ENCODE results near the gene NMRAL1.
A peak's percentile ranks its signal among the peaks of the same experiment; 100 is the strongest.

The NMRAL1 gene

DNA sequence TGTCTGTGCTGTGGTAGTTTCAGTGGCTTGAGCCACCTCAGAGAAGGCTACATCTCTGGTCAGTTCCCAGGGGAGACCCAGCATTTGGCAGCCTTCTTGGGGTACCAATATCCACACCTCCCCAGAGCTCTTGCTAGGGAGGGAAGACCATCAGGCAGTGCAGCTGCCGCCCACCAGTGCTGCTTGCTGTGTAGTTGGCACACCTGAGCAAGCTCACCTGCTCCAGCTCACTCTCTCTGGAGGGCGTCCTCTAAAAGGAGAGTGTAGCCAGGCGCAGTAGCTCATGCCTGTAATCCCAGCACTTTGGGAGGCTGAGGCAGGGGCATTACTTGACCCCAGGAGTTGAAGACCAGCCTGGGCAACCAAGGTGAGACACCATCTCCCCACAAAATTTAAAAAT, 34.4 kb upstream of the NMRAL1 start:
- H3K36me3 ChIP-seq, result peaks cover 71% of the 10 kb centered on the region
- no peaks in the 10 kb centered on the region for H3K27me3 ChIP-seq
- no peaks in the 10 kb centered on the region for H3K9me3 ChIP-seq
- no peak overlapping the region for H3K27ac ChIP-seq
- TF ChIP-seq, protein P1, sequence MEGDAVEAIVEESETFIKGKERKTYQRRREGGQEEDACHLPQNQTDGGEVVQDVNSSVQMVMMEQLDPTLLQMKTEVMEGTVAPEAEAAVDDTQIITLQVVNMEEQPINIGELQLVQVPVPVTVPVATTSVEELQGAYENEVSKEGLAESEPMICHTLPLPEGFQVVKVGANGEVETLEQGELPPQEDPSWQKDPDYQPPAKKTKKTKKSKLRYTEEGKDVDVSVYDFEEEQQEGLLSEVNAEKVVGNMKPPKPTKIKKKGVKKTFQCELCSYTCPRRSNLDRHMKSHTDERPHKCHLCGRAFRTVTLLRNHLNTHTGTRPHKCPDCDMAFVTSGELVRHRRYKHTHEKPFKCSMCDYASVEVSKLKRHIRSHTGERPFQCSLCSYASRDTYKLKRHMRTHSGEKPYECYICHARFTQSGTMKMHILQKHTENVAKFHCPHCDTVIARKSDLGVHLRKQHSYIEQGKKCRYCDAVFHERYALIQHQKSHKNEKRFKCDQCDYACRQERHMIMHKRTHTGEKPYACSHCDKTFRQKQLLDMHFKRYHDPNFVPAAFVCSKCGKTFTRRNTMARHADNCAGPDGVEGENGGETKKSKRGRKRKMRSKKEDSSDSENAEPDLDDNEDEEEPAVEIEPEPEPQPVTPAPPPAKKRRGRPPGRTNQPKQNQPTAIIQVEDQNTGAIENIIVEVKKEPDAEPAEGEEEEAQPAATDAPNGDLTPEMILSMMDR (IDR thresholded peaks at IDR 0.05), result no peak
- H3K4me1 ChIP-seq (ENCODE audit: control insufficient read depth in 1 of 2, insufficient read depth in 1 of 2, low read depth in 1 of 2, low read length in 1 of 2), result peaks cover 37 to 39% of the 10 kb centered on the region in 2 experiments
- no peak overlapping the region for H3K4me3 ChIP-seq (ENCODE audit: low read depth in 1 of 2, low read length in 1 of 2)

DNA sequence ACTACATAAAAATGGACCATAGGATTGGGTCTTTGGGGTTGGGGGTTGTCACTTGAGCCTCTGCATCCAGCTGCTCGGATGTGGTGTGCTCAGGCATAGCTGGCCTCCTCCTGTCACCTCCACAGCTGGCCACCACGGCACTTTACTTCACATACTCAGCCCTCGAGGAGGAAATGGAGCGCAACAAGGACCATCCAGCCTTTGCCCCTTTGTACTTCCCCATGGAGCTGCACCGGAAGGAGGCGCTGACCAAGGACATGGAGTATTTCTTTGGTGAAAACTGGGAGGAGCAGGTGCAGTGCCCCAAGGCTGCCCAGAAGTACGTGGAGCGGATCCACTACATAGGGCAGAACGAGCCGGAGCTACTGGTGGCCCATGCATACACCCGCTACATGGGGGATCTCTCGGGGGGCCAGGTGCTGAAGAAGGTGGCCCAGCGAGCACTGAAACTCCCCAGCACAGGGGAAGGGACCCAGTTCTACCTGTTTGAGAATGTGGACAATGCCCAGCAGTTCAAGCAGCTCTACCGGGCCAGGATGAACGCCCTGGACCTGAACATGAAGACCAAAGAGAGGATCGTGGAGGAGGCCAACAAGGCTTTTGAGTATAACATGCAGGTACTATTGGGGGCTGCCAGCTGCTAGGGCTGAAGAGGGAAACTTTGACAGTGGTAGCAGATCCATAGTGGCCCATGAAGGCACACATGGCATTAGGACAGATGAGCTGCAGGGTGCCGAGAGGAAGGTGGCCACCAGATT, 33.3 kb upstream of the NMRAL1 start:
- H3K36me3 ChIP-seq, result peaks cover 61% of the 10 kb centered on the region
- H3K4me1 ChIP-seq (ENCODE audit: control insufficient read depth in 1 of 2, insufficient read depth in 1 of 2, low read depth in 1 of 2, low read length in 1 of 2), result peaks cover 40 to 48% of the 10 kb centered on the region in 2 experiments

DNA sequence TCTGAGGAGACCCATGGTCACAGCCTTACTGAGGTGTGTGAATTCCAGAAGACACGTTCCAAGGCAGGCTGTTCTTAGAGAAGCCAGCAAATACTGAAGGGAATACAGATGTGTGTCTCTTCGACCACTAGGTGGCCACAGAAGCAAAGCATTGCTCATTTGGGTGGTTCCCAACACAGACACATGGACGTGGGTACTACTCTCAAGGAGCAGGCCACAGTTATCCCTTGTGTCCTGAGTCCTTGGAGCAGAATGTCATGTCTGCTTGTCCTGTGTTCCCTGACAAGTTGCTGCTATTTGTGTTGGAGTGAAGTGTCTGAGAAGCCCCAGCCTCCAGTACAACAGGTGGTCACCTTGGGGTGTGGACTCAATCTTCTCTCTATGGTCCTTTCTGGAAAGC, 32.0 kb upstream of the NMRAL1 start:
- no peaks in the 10 kb centered on the region for H3K27me3 ChIP-seq
- no peaks in the 10 kb centered on the region for H3K9me3 ChIP-seq
- peaks cover 39 to 47% of the 10 kb centered on the region in 2 experiments for H3K4me1 ChIP-seq (ENCODE audit: control insufficient read depth in 1 of 2, insufficient read depth in 1 of 2, low read depth in 1 of 2, low read length in 1 of 2)
- peak overlapping the region; percentile 21 to 54 for H3K4me3 ChIP-seq (ENCODE audit: low read depth in 1 of 2, low read length in 1 of 2)
- peak overlapping the region; percentile 98 for H3K27ac ChIP-seq
- H3K36me3 ChIP-seq, result peaks cover 47% of the 10 kb centered on the region
- TF ChIP-seq, protein P1 (IDR thresholded peaks at IDR 0.05), result peak; percentile 86

More for the DNA sequence above, 33.3 kb upstream of the NMRAL1 start:
- TF ChIP-seq, protein P1 (IDR thresholded peaks at IDR 0.05), result no peak
- no peak overlapping the region for H3K4me3 ChIP-seq (ENCODE audit: low read depth in 1 of 2, low read length in 1 of 2)
- no peaks in the 10 kb centered on the region for H3K27me3 ChIP-seq
- H3K9me3 ChIP-seq, result no peaks in the 10 kb centered on the region
- H3K27ac ChIP-seq, result no peak overlapping the region

DNA sequence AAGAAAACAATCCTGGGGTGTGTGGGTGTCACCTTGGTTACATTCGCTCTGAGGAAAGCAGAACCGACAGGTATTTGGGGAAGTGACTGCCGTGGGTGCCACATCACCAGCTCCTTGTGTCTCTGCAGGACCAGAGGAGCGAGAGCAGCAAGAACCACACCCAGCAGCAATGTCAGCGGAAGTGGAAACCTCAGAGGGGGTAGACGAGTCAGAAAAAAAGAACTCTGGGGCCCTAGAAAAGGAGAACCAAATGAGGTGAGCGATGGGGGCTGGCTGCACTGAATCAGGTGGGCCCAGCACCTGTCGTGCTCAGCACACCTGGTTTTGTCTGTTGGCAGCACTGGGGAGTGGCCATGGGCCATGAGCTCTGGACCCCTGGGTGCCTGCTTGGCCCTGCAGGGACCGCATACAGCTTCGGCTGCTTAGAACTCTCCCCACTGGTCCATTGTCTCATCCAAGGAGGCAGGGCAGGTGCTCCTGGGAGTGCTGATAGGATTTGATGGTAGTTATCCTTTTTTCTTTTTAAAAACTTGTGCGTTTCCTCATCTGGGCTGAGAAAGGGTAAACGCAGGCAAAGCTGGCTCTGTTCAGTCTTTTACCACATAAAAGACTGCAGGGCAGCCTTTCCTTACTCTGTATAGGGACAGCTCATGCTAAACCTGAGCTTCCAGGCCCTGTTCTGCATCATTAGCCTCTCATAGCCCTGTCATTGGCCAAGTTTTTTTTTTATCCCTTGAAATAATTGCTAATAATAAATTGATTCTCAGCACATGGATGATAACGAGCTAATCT, 31.1 kb upstream of the NMRAL1 start:
- Histone ChIP-seq H3K27me3 (no peaks in the 10 kb centered on the region), H3K27ac (peak overlapping the region; percentile 98), H3K4me3 (ENCODE audit: low read depth in 1 of 2, low read length in 1 of 2) (peak overlapping the region; percentile 21 to 54), H3K4me1 (ENCODE audit: control insufficient read depth in 1 of 2, insufficient read depth in 1 of 2, low read depth in 1 of 2, low read length in 1 of 2) (peaks cover 32 to 38% of the 10 kb centered on the region in 2 experiments), H3K36me3 (peaks cover 38% of the 10 kb centered on the region), H3K9me3 (no peaks in the 10 kb centered on the region)
- TF ChIP-seq, protein P1 (IDR thresholded peaks at IDR 0.05), result peak; percentile 34

DNA sequence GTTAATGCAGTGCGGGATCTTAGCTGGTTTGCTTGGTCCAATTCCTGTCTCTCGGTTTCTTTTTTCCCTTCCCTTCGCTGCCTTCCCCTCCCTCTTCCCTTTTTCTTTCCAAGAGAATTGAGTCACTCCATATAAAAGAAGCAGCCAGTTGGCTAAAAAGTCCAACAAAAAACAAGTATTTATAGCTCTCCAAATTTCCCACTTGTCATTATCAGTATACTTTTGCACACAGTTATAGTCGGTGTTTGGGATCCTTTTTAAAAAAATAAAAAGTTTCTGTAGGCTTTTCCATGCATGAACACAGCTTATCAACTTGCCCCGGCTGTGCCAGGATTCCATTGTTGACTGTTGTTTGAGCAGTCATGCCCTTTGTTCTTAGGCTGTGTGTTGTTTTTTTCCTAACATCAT, 26.6 kb upstream of the NMRAL1 start:
- H3K36me3 ChIP-seq, result peaks cover 12% of the 10 kb centered on the region
- TF ChIP-seq, protein P1 (IDR thresholded peaks at IDR 0.05), result no peak
- H3K4me3 ChIP-seq (ENCODE audit: low read depth in 1 of 2, low read length in 1 of 2), result no peak overlapping the region
- H3K9me3 ChIP-seq, result no peaks in the 10 kb centered on the region
- no peak overlapping the region for H3K27ac ChIP-seq
- H3K27me3 ChIP-seq, result no peaks in the 10 kb centered on the region
- H3K4me1 ChIP-seq (ENCODE audit: control insufficient read depth in 1 of 2, insufficient read depth in 1 of 2, low read depth in 1 of 2, low read length in 1 of 2), result peaks cover 25 to 31% of the 10 kb centered on the region in 2 experiments
